Kidney capillary endothelial cell (primary cell): ENCODE results near the gene DCHS1.

Experiments used
- DNase-seq: peaks from one replicate; pipeline ENCODE4 v3.0.0-alpha.2; 2018; ENCODE audit warnings: low spot score

The DCHS1 gene

GRCh38 chr11:6673523-6674218 is 18.1 kb upstream of the DCHS1 start:
- DNase-seq, result no peak

DNA sequence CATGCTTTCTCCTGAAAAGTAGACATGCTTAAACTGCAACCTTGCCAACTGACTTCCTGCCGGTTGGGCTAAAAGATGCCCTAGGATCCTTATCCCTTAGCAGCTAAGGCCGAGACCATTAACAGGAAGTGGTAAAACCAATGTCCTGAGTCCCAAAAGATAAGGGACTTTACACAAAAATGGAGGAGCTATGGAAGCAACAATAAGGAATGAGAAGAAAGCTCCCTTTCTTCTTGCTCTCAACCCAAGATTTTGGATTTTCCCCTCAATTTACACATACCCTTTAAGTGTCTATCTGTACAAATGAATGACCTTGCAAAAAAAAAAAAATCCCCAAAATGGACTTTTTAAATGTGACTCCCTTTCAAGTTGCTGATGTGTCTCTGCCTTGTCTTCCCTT is 16.4 kb upstream of the DCHS1 start:
- no peak for DNase-seq

DNA sequence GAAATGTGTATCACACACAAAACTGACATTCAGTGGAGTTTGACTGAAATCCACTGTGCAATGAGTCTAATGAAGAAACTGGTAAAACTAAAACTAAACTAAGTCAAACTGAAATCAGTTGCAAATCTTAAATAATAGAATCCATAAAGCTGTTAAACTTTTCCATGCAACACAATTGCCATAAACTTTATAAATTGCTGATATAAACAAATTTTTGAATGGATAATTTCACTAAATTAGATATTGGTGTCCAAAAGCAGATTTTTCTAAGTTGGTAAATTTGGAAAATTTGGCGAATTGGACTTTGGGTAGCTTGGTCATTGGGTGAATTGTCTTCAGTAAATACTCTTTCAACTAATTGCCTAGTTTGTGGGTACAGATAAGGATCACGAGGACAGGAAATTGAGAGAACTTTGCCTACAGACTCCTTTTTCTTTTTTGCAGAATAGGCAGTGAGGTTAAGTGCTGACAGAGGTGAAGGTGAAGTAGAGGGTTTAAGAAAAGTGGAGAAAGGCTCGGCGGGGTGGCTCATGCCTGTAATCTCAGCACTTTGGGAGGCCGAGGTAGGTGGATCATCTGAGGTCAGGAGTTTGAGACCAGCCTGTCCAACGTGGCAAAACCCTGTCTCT is 14.7 kb upstream of the DCHS1 start:
- DNase-seq, result no peak

DNA sequence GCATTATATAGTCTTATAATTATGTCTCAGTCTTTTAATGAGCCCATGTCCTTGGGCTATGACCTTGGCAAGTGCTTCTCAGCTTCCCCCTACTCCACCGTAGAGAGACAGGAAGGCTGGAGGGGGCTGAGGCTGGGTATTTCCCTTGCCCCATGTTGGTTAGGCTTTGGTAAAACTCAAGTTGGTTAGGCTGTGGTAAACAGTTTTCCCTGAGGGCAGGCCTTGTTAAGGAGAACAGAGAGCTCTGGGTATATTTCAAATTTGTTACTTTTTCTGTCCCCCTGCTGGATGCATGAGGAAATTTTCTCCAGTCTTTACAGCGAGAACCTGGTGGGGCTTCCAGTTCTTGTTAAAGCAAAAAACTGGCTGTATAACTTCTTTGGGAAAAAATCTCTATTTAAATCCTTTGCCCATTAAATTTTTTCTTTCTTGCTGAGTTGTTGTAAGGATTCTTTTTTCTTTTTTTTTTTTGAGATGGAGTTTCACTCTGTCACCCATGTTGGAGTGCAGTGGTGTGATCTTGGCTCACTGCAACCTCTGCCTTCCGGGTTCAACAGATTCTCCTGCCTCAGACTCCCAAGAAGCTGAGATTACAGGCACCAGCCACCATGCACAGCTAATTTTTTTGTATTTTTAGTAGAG is 12.2 kb upstream of the DCHS1 start:
- DNase-seq, result no peak

GRCh38 chr11:6666302-6667183 is 10.9 kb upstream of the DCHS1 start:
- no peak for DNase-seq

- DNase-seq, result no peak
These were observed 8.9 kb upstream of the DCHS1 start for GRCh38 chr11:6664551-6664950.

GRCh38 chr11:6663794-6664469 is 8.3 kb upstream of the DCHS1 start:
- DNase-seq, result no peak

DNA sequence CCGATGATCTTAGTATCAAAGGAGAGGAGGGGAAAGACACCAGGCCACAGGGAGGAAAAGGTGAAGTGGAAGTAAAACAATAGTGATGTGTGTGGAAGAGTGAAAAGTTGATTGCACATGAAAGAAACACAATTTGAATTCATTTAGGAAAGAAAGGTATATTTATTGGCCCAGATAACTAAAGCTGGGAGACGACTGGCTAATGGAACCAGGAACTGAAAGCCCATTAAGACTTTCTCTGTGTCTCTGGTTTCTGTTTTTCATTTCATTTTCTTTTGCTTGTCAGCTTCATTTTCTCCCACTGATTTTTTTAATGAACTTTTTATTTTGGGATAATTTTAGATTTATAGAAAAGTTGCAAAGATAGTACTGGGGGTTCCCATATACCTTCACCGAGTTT is 5.1 kb upstream of the DCHS1 start:
- DNase-seq, result no peak

GRCh38 chr11:6658647-6659046 is 3.0 kb upstream of the DCHS1 start:
- DNase-seq, result no peak

DNA sequence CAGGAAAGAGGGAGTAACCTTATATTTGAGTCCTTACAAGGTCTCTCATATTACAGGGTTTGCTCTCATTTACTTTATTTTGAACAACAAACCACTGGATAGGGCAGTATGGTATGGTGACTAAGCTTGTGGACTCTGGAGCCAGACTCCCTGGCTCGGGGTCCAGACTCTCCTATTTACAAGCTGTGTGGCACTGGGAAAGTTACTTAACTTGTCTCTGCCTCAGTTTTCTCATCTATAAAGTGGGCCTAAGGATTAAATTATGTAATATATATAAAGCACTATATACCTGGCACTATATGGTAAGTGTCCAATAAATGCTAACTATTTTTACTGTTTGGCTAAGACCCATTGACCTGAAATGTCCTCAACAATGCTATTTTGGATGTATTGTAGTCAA is 1.7 kb upstream of the DCHS1 start:
- no peak for DNase-seq

- DNase-seq, result no peak
These were observed 1.3 kb upstream of the DCHS1 start for GRCh38 chr11:6656936-6657335.

DNA sequence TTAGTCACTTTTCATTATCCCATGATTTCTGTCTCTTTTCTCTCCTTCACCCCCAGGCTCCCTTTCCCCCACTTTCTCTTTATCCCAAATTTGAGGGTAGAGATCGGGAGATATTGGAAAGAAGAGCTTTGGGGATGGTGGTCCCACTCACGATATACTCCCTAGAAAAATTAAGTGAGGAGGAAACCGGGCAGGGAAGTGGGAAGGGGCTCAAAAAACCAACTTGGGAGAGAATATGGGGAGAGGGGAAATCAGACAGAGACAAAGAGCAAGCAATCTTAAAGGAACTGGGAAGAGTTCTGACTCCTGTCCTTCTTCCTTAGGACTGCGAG is 941 bp upstream of the DCHS1 start:
- DNase-seq, result no peak

GRCh38 chr11:6655020-6655789 is 404 bp downstream of the DCHS1 start:
- peak; percentile 83 for DNase-seq

- DNase-seq, result no peak
These were observed 1.2 kb downstream of the DCHS1 start for GRCh38 chr11:6654281-6655019.

GRCh38 chr11:6653656-6654055 is 2.0 kb downstream of the DCHS1 start:
- no peak for DNase-seq

GRCh38 chr11:6653097-6653496 is 2.5 kb downstream of the DCHS1 start:
- no peak for DNase-seq

DNA sequence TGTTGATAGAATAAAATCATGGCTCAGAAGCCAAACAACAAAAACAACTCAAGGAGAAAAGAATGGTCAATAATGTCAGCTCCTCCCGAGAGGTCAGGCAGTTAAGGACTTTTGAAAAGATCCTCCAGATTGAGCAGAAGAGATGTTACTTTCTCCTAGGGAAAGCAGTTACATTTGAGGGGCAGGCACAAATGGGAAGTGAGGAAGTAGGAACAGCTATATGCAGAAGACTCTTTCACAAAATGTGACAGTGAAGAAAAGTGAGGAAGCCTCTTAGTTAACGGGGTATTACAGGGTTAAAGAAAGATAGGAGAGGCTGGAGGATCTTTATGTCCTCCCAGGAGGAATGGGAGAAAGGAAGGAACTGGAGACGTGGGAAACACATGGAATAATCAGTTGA is 3.4 kb downstream of the DCHS1 start:
- no peak for DNase-seq

- DNase-seq, result no peak
These were observed 4.6 kb downstream of the DCHS1 start for GRCh38 chr11:6650980-6651379.

DNA sequence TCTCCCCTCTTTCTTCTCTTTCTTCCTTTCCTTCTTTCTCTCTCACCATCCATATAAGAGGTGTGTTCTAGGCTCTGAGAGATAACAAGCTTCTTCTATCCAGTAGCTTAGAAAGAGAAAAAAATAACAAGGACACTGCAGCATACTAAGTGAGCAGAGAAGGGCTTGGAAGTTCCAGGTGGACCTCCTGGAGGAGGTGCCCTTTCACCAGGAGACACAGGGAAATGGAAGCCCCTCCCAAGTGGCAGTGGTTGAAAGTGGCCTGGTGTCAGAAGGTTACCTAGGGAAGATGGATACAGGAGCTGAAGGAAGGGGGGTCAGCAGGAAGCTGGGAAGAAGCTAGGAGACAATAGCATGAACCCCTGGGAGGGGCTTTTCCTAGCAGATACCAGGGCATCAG is 5.5 kb downstream of the DCHS1 start:
- no peak for DNase-seq

GRCh38 chr11:6648501-6648900 is 7.1 kb downstream of the DCHS1 start:
- DNase-seq, result no peak

DNA sequence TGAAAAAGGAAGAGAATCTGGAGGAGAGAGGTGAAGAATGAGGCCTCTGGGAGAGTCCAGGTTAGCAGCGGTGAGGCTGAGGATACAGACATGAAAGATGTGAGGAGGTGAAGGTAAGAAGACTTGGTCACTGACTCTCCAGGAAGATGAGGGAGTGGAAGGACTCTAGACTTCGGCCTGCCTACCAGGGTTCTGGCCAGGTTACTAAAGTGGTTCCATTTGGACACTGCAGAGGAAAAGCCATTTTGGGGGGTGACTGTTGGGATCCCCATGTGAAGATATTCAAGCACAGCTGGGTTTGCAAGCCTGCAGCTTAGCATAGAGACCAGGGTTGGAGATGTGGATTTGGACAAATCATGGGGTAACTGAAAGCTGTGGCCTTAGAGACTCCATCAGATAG is 7.8 kb downstream of the DCHS1 start:
- no peak for DNase-seq
